Natural killer cell (primary cell): Measurements from ENCODE around the gene RPL23. TPM values are rescaled to one million over a fixed set of nuclear protein-coding genes. Genes with fewer than 3 reads are reported as not detected.

Experiments used
- ATAC-seq, 3 donors: fragments of 150-1000 bp in 2 of 3; fragments of 200-7000 bp in 1 of 3; cut with Tn5 transposase; 1 replicate in 1 of 3; 2 replicates in 2 of 3; pipeline ENCODE4 v1.10.0; 2021; ENCODE audit warnings: mild to moderate bottlenecking in 2 of 3, moderate library complexity in 2 of 3
- DNase-seq, 2 donors: peaks; one replicate each; pipeline versions ENCODE4 v3.0.0 to v3.0.0-alpha.2; 2013 to 2021; ENCODE audit warnings: mixed read lengths in 1 of 2
- H3K27ac ChIP-seq: one replicate; pipeline ENCODE4 v1.5.1; 2013; ENCODE audit warnings: mild to moderate bottlenecking, low read length
- H3K27me3 ChIP-seq: one replicate; pipeline ENCODE4 v1.6.1; 2013; ENCODE audit warnings: low read length; ENCODE audit not compliant: control insufficient read depth, insufficient read depth
- H3K36me3 ChIP-seq: one replicate; pipeline ENCODE4 v1.6.1; 2013; ENCODE audit warnings: low read length; ENCODE audit not compliant: control insufficient read depth, insufficient read depth
- H3K4me1 ChIP-seq: one replicate; pipeline ENCODE4 v1.6.1; 2013; ENCODE audit warnings: low read length; ENCODE audit not compliant: control insufficient read depth, insufficient read depth
- H3K4me3 ChIP-seq: one replicate; pipeline ENCODE4 v1.5.1; 2013; ENCODE audit warnings: low read length
- H3K9me3 ChIP-seq: one replicate; pipeline ENCODE4 v1.6.1; 2013; ENCODE audit warnings: low read length; ENCODE audit not compliant: control insufficient read depth, insufficient read depth
- H3K27ac Mint-ChIP-seq, 2 donors: one replicate each; pipeline ENCODE4 v1.8.0; 2022; ENCODE audit warnings: mild to moderate bottlenecking in 2 of 2, mixed read lengths in 2 of 2, moderate library complexity in 1 of 2
- H3K27me3 Mint-ChIP-seq, 2 donors: one replicate each; pipeline ENCODE4 v1.8.0; 2022; ENCODE audit warnings: low read depth in 2 of 2, mixed read lengths in 2 of 2
- H3K36me3 Mint-ChIP-seq: one replicate; pipeline ENCODE4 v1.8.0; 2022; ENCODE audit warnings: mixed read lengths
- H3K4me1 Mint-ChIP-seq, 2 donors: one replicate each; pipeline ENCODE4 v1.8.0; 2022; ENCODE audit warnings: mixed read lengths in 2 of 2
- H3K4me3 Mint-ChIP-seq: one replicate; pipeline ENCODE4 v1.8.0; 2022; ENCODE audit warnings: mild to moderate bottlenecking, moderate library complexity, mixed read lengths
- H3K9me3 Mint-ChIP-seq, 2 donors: one replicate each; pipeline ENCODE4 v1.8.0; 2022; ENCODE audit warnings: mixed read lengths in 2 of 2
- CTCF ChIP-seq: fragments of 200-600 bp; IDR thresholded peaks from one replicate; pipeline ENCODE4 v1.8.0; 2022; ENCODE audit warnings: antibody characterized with exemption
- WGBS: methylation state at CpG from one replicate; pipeline ENCODE4 v1.1.7; 2013; ENCODE audit warnings: missing lambda C conversion rate; ENCODE audit not compliant: insufficient coverage; 5-methylcytosine and 5-hydroxymethylcytosine counted together
- intact Hi-C: fragments of 100-400 bp; cut with micrococcal nuclease; formaldehyde crosslinking; loops from one replicate; pipeline ENCODE4 v1.14.2; 2022
- total RNA-seq, 4 donors: library from RNA; stranded (reverse); fragments of 120-200 nt in 1 of 4; gene quantifications; one replicate each; pipeline versions ENCODE4 v1.2.3 to v1.2.4, GENCODE V29; 2013 to 2022

The RPL23 gene
- total RNA-seq, 3 donors from 2014 or later (not counting 1 experiment from before 2014, with no cell fraction given) = 752 to 934 (median 923) TPM

DNA sequence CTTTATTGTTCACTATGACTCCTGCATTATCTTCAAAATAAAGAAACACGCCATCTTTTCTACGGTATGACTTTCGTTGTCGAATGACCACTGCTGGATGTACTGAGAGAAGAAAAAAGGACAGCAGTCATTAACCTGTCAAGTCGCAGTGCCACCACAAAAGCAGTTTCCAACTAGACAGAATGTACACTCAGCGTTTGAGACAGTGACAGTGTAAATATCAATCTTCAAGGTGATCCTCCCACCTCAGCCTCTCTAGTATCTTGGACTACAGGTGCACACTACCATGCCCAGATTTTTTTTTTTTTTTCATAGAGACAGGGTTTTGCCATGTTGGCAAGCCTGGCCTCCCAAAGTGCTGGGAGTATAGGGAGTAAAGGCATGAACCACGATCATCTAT is 3.1 kb downstream of the RPL23 start:
- no peaks in the 10 kb centered on the region for H3K27me3 Mint-ChIP-seq
- H3K4me3 ChIP-seq = no peak overlapping the region
- DNase-seq = no peak
- peak overlapping the region; percentile 99 for H3K27ac Mint-ChIP-seq
- H3K4me3 Mint-ChIP-seq = peak overlapping the region; percentile 17
- intact Hi-C loops = no loop called here
- no peaks in the 10 kb centered on the region for H3K9me3 ChIP-seq
- peaks cover 42 to 45% of the 10 kb centered on the region in 2 donors for H3K4me1 Mint-ChIP-seq
- H3K36me3 ChIP-seq = peaks cover 52% of the 10 kb centered on the region
- no peak overlapping the region for H3K27ac ChIP-seq
- H3K4me1 ChIP-seq = peaks cover 29% of the 10 kb centered on the region
- no peak for TF ChIP-seq CTCF
- 89% methylated on average over 6 of the region's 7 CpGs for WGBS
- no peaks in the 10 kb centered on the region for H3K27me3 ChIP-seq
- no peaks in the 10 kb centered on the region for H3K9me3 Mint-ChIP-seq
- ATAC-seq = no peak
- peaks cover 23% of the 10 kb centered on the region for H3K36me3 Mint-ChIP-seq

DNA sequence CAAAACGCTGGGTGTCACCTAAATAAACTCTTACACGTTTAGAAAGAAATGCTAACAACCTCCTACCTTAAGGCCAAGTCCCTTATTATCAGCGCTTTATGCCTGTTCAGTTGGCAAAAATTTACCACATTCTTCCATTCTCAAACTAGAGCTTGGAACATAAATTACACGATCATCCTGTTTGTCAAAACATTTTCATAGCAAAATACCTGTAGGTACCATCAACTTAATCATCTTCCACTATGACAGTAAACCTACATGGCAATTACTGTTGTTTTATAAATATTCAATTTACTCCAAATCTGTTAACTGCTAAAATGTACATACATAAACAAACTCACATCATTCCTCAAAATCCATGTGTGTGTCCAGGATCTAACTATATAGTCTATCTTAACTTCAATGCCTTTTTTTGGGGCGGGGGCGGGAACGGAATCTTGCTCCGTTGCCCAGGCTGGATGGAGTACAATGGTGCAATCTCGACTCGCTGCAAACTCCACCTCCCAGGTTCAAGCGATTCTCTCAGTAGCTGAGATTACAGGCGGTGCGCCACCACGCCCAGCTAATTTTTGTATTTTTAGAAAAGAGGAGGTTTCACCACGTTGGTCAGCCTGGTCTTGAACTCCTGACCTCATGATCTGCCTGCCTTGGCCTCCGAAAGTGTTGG is 4.4 kb downstream of the RPL23 start:
- Histone ChIP-seq H3K36me3 (peaks cover 52% of the 10 kb centered on the region), H3K9me3 (no peaks in the 10 kb centered on the region), H3K4me3 (no peak overlapping the region), H3K4me1 (peaks cover 23% of the 10 kb centered on the region), H3K27me3 (no peaks in the 10 kb centered on the region), H3K27ac (no peak overlapping the region)
- ATAC-seq (no peak), DNase-seq (no peak)
- Mint-ChIP-seq H3K36me3 (peaks cover 23% of the 10 kb centered on the region), H3K4me1 (peaks cover 40 to 42% of the 10 kb centered on the region in 2 donors), H3K27ac (peak overlapping the region; percentile 10 to 21), H3K9me3 (no peaks in the 10 kb centered on the region), H3K4me3 (no peak overlapping the region), H3K27me3 (no peaks in the 10 kb centered on the region)
- WGBS = 86% methylated on average over 16 of the region's 16 CpGs
- intact Hi-C loops = no loop called here
- no peak for TF ChIP-seq CTCF

GRCh38 chr17:38848557-38848891 is 5.0 kb downstream of the RPL23 start:
- peak overlapping the region in 1 of 2 donors; percentile 10 for H3K27ac Mint-ChIP-seq
- no peaks in the 10 kb centered on the region for H3K27me3 Mint-ChIP-seq
- H3K4me3 Mint-ChIP-seq = no peak overlapping the region
- peaks cover 22% of the 10 kb centered on the region for H3K4me1 ChIP-seq
- TF ChIP-seq CTCF = no peak
- no peaks in the 10 kb centered on the region for H3K9me3 ChIP-seq
- intact Hi-C loops = no loop called here
- no CpG with 5 or more reads among the region's 1 CpG for WGBS
- ATAC-seq (no peak), DNase-seq (no peak)
- H3K27ac ChIP-seq = no peak overlapping the region
- H3K36me3 Mint-ChIP-seq = peaks cover 23% of the 10 kb centered on the region
- H3K27me3 ChIP-seq = no peaks in the 10 kb centered on the region
- peaks cover 34 to 37% of the 10 kb centered on the region in 2 donors for H3K4me1 Mint-ChIP-seq
- H3K36me3 ChIP-seq = peaks cover 52% of the 10 kb centered on the region
- H3K4me3 ChIP-seq = no peak overlapping the region
- no peaks in the 10 kb centered on the region for H3K9me3 Mint-ChIP-seq

- Histone ChIP-seq H3K27ac (no peak overlapping the region), H3K4me1 (peaks cover 6% of the 10 kb centered on the region), H3K36me3 (peaks cover 22% of the 10 kb centered on the region), H3K4me3 (no peak overlapping the region), H3K27me3 (no peaks in the 10 kb centered on the region), H3K9me3 (no peaks in the 10 kb centered on the region)
- no peaks in the 10 kb centered on the region for H3K27me3 Mint-ChIP-seq
- peaks cover 7% of the 10 kb centered on the region for H3K36me3 Mint-ChIP-seq
- H3K9me3 Mint-ChIP-seq = no peaks in the 10 kb centered on the region
- H3K4me3 Mint-ChIP-seq = no peak overlapping the region
- intact Hi-C loops = no loop called here
- DNase-seq = no peak
- WGBS = 84% methylated on average over 13 of the region's 13 CpGs
- H3K4me1 Mint-ChIP-seq = peaks cover 0 to 10% of the 10 kb centered on the region in 2 donors
- H3K27ac Mint-ChIP-seq = no peak overlapping the region
- no peak for ATAC-seq
- no peak for TF ChIP-seq CTCF
Measured at GRCh38 chr17:38844261-38844757, 9.2 kb downstream of the RPL23 start.
